Measurements from ENCODE around the gene NQO1. TPM values are rescaled to one million over a fixed set of nuclear protein-coding genes. Genes with fewer than 3 reads are reported as not detected.

The NQO1 gene
- total RNA-seq, 3 donors from 2014 or later (not counting 1 experiment from before 2014, with no cell fraction given) = 4.0 to 4.8 (median 4.5) TPM

GRCh38 chr16:69669577-69669976 lies 56.8 kb downstream of the NQO1 start:
- H3K36me3 Mint-ChIP-seq = no peaks in the 10 kb centered on the region
- H3K27ac Mint-ChIP-seq = no peak overlapping the region
- Histone ChIP-seq H3K36me3 (ENCODE audit: control insufficient read depth, insufficient read depth, low read length) (peaks cover 26% of the 10 kb centered on the region), H3K4me1 (ENCODE audit: control insufficient read depth, insufficient read depth, low read length) (no peaks in the 10 kb centered on the region), H3K9me3 (ENCODE audit: control insufficient read depth, insufficient read depth, low read length) (no peaks in the 10 kb centered on the region), H3K27me3 (ENCODE audit: control insufficient read depth, insufficient read depth, low read length) (no peaks in the 10 kb centered on the region), H3K4me3 (ENCODE audit: low read length) (no peak overlapping the region), H3K27ac (ENCODE audit: low read length) (no peak overlapping the region)
- no peak for DNase-seq
- TF ChIP-seq CTCF (IDR thresholded peaks at IDR 0.05) = no peak
- no peak for ATAC-seq
- no peaks in the 10 kb centered on the region for H3K4me1 Mint-ChIP-seq
- WGBS (ENCODE audit: insufficient coverage) = 100% methylated on average over 1 of the region's 1 CpG
- H3K27me3 Mint-ChIP-seq (ENCODE audit: low read depth in 2 of 2) = no peaks in the 10 kb centered on the region
- H3K9me3 Mint-ChIP-seq = no peaks in the 10 kb centered on the region
- no peak overlapping the region for H3K4me3 Mint-ChIP-seq
- intact Hi-C loops (cut with micrococcal nuclease) = no loop called here

- H3K27me3 Mint-ChIP-seq (ENCODE audit: low read depth in 2 of 2) = no peaks in the 10 kb centered on the region
- peaks cover 17% of the 10 kb centered on the region for H3K36me3 ChIP-seq (ENCODE audit: control insufficient read depth, insufficient read depth, low read length)
- H3K4me3 ChIP-seq (ENCODE audit: low read length) = no peak overlapping the region
- no peak overlapping the region for H3K27ac Mint-ChIP-seq
- ATAC-seq (no peak), DNase-seq (no peak)
- no peaks in the 10 kb centered on the region for H3K9me3 ChIP-seq (ENCODE audit: control insufficient read depth, insufficient read depth, low read length)
- H3K4me3 Mint-ChIP-seq = no peak overlapping the region
- intact Hi-C loops (cut with micrococcal nuclease) = no loop called here
- H3K27me3 ChIP-seq (ENCODE audit: control insufficient read depth, insufficient read depth, low read length) = no peaks in the 10 kb centered on the region
- no peaks in the 10 kb centered on the region for H3K4me1 Mint-ChIP-seq
- H3K36me3 Mint-ChIP-seq = no peaks in the 10 kb centered on the region
- H3K27ac ChIP-seq (ENCODE audit: low read length) = no peak overlapping the region
- H3K9me3 Mint-ChIP-seq = no peaks in the 10 kb centered on the region
- H3K4me1 ChIP-seq (ENCODE audit: control insufficient read depth, insufficient read depth, low read length) = no peaks in the 10 kb centered on the region
- TF ChIP-seq CTCF (IDR thresholded peaks at IDR 0.05) = no peak
Observed at GRCh38 chr16:69663846-69664245, 62.5 kb downstream of the NQO1 start.

- no peaks in the 10 kb centered on the region for H3K27me3 Mint-ChIP-seq (ENCODE audit: low read depth in 2 of 2)
- H3K27ac Mint-ChIP-seq = no peak overlapping the region
- no peak overlapping the region for H3K27ac ChIP-seq (ENCODE audit: low read length)
- no peaks in the 10 kb centered on the region for H3K36me3 Mint-ChIP-seq
- no peak for DNase-seq
- no peak overlapping the region for H3K4me3 ChIP-seq (ENCODE audit: low read length)
- intact Hi-C loops (cut with micrococcal nuclease) = no loop called here
- ATAC-seq = no peak
- no peaks in the 10 kb centered on the region for H3K4me1 ChIP-seq (ENCODE audit: control insufficient read depth, insufficient read depth, low read length)
- no peak for TF ChIP-seq CTCF (IDR thresholded peaks at IDR 0.05)
- H3K36me3 ChIP-seq (ENCODE audit: control insufficient read depth, insufficient read depth, low read length) = peaks cover 16% of the 10 kb centered on the region
- H3K27me3 ChIP-seq (ENCODE audit: control insufficient read depth, insufficient read depth, low read length) = no peaks in the 10 kb centered on the region
- H3K9me3 ChIP-seq (ENCODE audit: control insufficient read depth, insufficient read depth, low read length) = no peaks in the 10 kb centered on the region
- no peaks in the 10 kb centered on the region for H3K9me3 Mint-ChIP-seq
- 100% methylated on average over 1 of the region's 1 CpG for WGBS (ENCODE audit: insufficient coverage)
- no peak overlapping the region for H3K4me3 Mint-ChIP-seq
- no peaks in the 10 kb centered on the region for H3K4me1 Mint-ChIP-seq
Observed at GRCh38 chr16:69662901-69663300, 63.5 kb downstream of the NQO1 start.

DNA sequence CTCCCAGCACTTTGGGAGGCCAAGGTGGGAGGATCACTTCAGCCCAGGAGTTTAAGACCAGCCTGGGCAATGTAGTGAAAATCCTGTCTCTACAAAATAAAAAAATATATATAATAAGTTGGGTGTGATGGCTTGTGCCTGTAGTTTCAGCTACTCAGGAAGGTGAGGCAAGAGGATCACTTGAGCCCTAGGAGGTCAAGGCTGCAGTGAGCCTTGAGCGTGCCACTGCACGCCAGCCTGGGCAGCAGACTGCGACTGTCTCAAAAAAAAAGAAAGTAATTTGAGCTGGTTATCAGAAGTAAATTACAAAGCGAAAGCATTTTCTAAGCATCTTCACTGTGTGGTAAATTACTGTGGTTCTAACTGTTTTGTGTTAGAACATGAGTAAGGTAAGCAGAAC lies 66.2 kb downstream of the NQO1 start:
- Histone ChIP-seq H3K27ac (ENCODE audit: low read length) (no peak overlapping the region), H3K27me3 (ENCODE audit: control insufficient read depth, insufficient read depth, low read length) (no peaks in the 10 kb centered on the region), H3K9me3 (ENCODE audit: control insufficient read depth, insufficient read depth, low read length) (no peaks in the 10 kb centered on the region), H3K4me3 (ENCODE audit: low read length) (no peak overlapping the region), H3K36me3 (ENCODE audit: control insufficient read depth, insufficient read depth, low read length) (peaks cover 32% of the 10 kb centered on the region), H3K4me1 (ENCODE audit: control insufficient read depth, insufficient read depth, low read length) (no peaks in the 10 kb centered on the region)
- DNase-seq (no peak), ATAC-seq (no peak)
- H3K4me1 Mint-ChIP-seq = no peaks in the 10 kb centered on the region
- no peak overlapping the region for H3K4me3 Mint-ChIP-seq
- intact Hi-C loops (cut with micrococcal nuclease) = no loop called here
- H3K36me3 Mint-ChIP-seq = no peaks in the 10 kb centered on the region
- no peaks in the 10 kb centered on the region for H3K9me3 Mint-ChIP-seq
- no peaks in the 10 kb centered on the region for H3K27me3 Mint-ChIP-seq (ENCODE audit: low read depth in 2 of 2)
- 95% methylated on average over 4 of the region's 4 CpGs for WGBS (ENCODE audit: insufficient coverage)
- H3K27ac Mint-ChIP-seq = no peak overlapping the region
- no peak for TF ChIP-seq CTCF (IDR thresholded peaks at IDR 0.05)

Other genes with a start within 250 kb of the NQO1 start
- gene NFAT5, start 160.6 kb downstream of the NQO1 start, total RNA-seq = 10 to 100 TPM; 70.0 to 73.6 (median 70.6) TPM
- 10 to 100 TPM; 20.9 to 34.4 (median 32.0) TPM for gene NOB1, start 28.4 kb upstream of the NQO1 start, total RNA-seq
- gene WWP2, start 35.8 kb upstream of the NQO1 start, total RNA-seq = 10 to 100 TPM; 72.8 to 95.6 (median 81.6) TPM
- 1 to 10 TPM; 2.3 to 2.7 (median 2.4) TPM for gene CLEC18A, start 224.8 kb upstream of the NQO1 start, total RNA-seq

All from natural killer cell (primary cell).